Hematopoietic multipotent progenitor cell treated with erythropoietin and hydrocortisone succinate and interleukin-3 and kit ligand, for 15 days (in vitro differentiated cells): ENCODE results near the gene NUP35.
"Not testable (repeated sequence)": the region's sequence is repeated elsewhere in the genome, so short reads cannot be mapped to it uniquely, and the experiment has no call there.

ENCODE experiments used
- DNase-seq: peaks from one replicate; pipeline ENCODE4 v3.0.0-alpha.2; 2015; ENCODE audit warnings: low spot score

Gene NUP35

GRCh38 chr2:183134016-183134415 is 9.8 kb downstream of the NUP35 start:
- no peak for DNase-seq

GRCh38 chr2:183148955-183149354 is 24.7 kb downstream of the NUP35 start:
- DNase-seq: no peak

GRCh38 chr2:183149489-183149888 is 25.2 kb downstream of the NUP35 start:
- no peak for DNase-seq

GRCh38 chr2:183152280-183152679 is 28.0 kb downstream of the NUP35 start:
- DNase-seq: not testable (repeated sequence)

GRCh38 chr2:183153967-183154366 is 29.7 kb downstream of the NUP35 start:
- DNase-seq: no peak

- DNase-seq: not testable (repeated sequence)
Measured at GRCh38 chr2:183154772-183155171, 30.5 kb downstream of the NUP35 start.

GRCh38 chr2:183157131-183157530 is 32.9 kb downstream of the NUP35 start:
- DNase-seq: no peak

GRCh38 chr2:183162362-183162761 is 38.1 kb downstream of the NUP35 start:
- no peak for DNase-seq

GRCh38 chr2:183163821-183164649 is 39.8 kb downstream of the NUP35 start:
- DNase-seq: no peak

GRCh38 chr2:183164650-183165015 is 40.4 kb downstream of the NUP35 start:
- no peak for DNase-seq

- no peak for DNase-seq
Measured at GRCh38 chr2:183166210-183166609, 42.0 kb downstream of the NUP35 start.

- not testable (repeated sequence) for DNase-seq
Measured at GRCh38 chr2:183166976-183167375, 42.7 kb downstream of the NUP35 start.

GRCh38 chr2:183172220-183172887 is 48.1 kb downstream of the NUP35 start:
- no peak for DNase-seq

- DNase-seq: no peak
Measured at GRCh38 chr2:183179156-183179555, 54.9 kb downstream of the NUP35 start.

GRCh38 chr2:183185534-183185933 is 61.3 kb downstream of the NUP35 start:
- DNase-seq: no peak

GRCh38 chr2:183186296-183186695 is 62.1 kb downstream of the NUP35 start:
- no peak for DNase-seq

GRCh38 chr2:183186766-183187165 is 62.5 kb downstream of the NUP35 start:
- DNase-seq: no peak

GRCh38 chr2:183192343-183192742 is 68.1 kb downstream of the NUP35 start:
- DNase-seq: no peak

- DNase-seq: no peak
Measured at GRCh38 chr2:183193904-183194303, 69.7 kb downstream of the NUP35 start.

GRCh38 chr2:183195397-183195796 is 71.2 kb downstream of the NUP35 start:
- DNase-seq: no peak

GRCh38 chr2:183195998-183196409 is 71.8 kb downstream of the NUP35 start:
- no peak for DNase-seq

GRCh38 chr2:183204397-183204796 is 80.2 kb downstream of the NUP35 start:
- no peak for DNase-seq

GRCh38 chr2:183207110-183207509 is 82.9 kb downstream of the NUP35 start:
- DNase-seq: no peak
